B cell (primary cell): ENCODE data around the gene DHRS7B. TPM values are rescaled to one million over a fixed set of nuclear protein-coding genes. Genes with fewer than 3 reads are reported as not detected.

Experiments
- ATAC-seq: fragments of 200-7000 bp; cut with Tn5 transposase; one replicate; pipeline ENCODE4 v1.10.0; 2021; ENCODE audit warnings: low read depth, mild to moderate bottlenecking, moderate number of reproducible peaks, moderate library complexity
- CTCF ChIA-PET: fragments of 350-600 bp; sonication (Branson Sonifier 250); formaldehyde crosslinking; loops from one replicate; lab custom pipeline; 2021; ENCODE audit warnings: antibody characterized with exemption, inconsistent platforms; lab: Charles Lee
- POLR2A ChIA-PET: fragments of 350-600 bp; sonication (Branson Sonifier 250); formaldehyde crosslinking; loops from one replicate; lab custom pipeline; 2021; ENCODE audit warnings: antibody characterized with exemption; lab: Charles Lee
- DNase-seq: peaks from one replicate; pipeline ENCODE4 v3.0.0; 2013
- H2AFZ ChIP-seq: 2 replicates; pipeline ENCODE4 v1.6.1; 2012; ENCODE audit warnings: mild to moderate bottlenecking, low read depth, low read length; ENCODE audit not compliant: insufficient read depth, poor library complexity, severe bottlenecking
- H3K27ac ChIP-seq, 2 donors: 1 replicate in 1 of 2; 2 replicates in 1 of 2; pipeline ENCODE4 v1.5.1; 2012 to 2013; ENCODE audit warnings: low read length in 2 of 2, mild to moderate bottlenecking in 2 of 2, moderate library complexity in 1 of 2
- H3K27me3 ChIP-seq, 4 experiments: fragments of 200-600 bp in 1 of 4; sonication (generic) in 1 of 4; replicated peaks in 1 of 4; 1 replicate in 2 of 4; 2 replicates in 2 of 4; pipeline versions ENCODE4 v1.6.1 to v1.7.0; 2013 to 2016; ENCODE audit warnings: low read length in 3 of 4, mild to moderate bottlenecking in 2 of 4, mixed read lengths in 1 of 4, moderate library complexity in 1 of 4; ENCODE audit not compliant: insufficient read depth in 4 of 4, control insufficient read depth in 3 of 4; ENCODE audit errors: control extremely low read depth in 1 of 4
- H3K36me3 ChIP-seq, 2 experiments: replicated peaks in 1 of 2; 1 replicate in 1 of 2; 2 replicates in 1 of 2; pipeline versions ENCODE4 v1.6.1 to v1.7.1; 2013; ENCODE audit warnings: low read length in 1 of 2; ENCODE audit not compliant: insufficient read depth in 2 of 2, control insufficient read depth in 1 of 2; ENCODE audit errors: control extremely low read depth in 1 of 2, extremely low read depth in 1 of 2
- H3K4me1 ChIP-seq, 2 donors: fragments of 200-600 bp in 1 of 2; sonication (generic) in 1 of 2; 1 replicate in 1 of 2; 2 replicates in 1 of 2; pipeline versions ENCODE4 v1.5.1 to v1.6.1; 2013 to 2017; ENCODE audit warnings: low read length in 2 of 2; ENCODE audit not compliant: control insufficient read depth in 2 of 2, insufficient read depth in 2 of 2
- H3K4me2 ChIP-seq: replicated peaks from 2 replicates; pipeline ENCODE3; 2012; ENCODE audit warnings: mild to moderate bottlenecking, low read depth, low read length; ENCODE audit not compliant: poor library complexity, severe bottlenecking
- H3K4me3 ChIP-seq, 5 experiments: fragments of 200-600 bp in 1 of 5; sonication (generic) in 1 of 5; 1 replicate in 3 of 5; 2 replicates in 2 of 5; pipeline versions ENCODE4 v1.5.1 to v1.7.0; 2011 to 2016; ENCODE audit warnings: low read length in 4 of 5, mild to moderate bottlenecking in 4 of 5, low read depth in 2 of 5, control low read depth in 1 of 5, moderate library complexity in 1 of 5; ENCODE audit not compliant: insufficient read depth in 1 of 5; ENCODE audit errors: control extremely low read depth in 1 of 5, extremely low read depth in 1 of 5
- H3K79me2 ChIP-seq: fragments of 200-600 bp; sonication (generic); one replicate; pipeline ENCODE4 v1.6.0; 2016; ENCODE audit warnings: low read length; ENCODE audit not compliant: control insufficient read depth, insufficient read depth
- H3K9ac ChIP-seq: fragments of 200-600 bp; sonication (generic); 2 replicates; pipeline ENCODE4 v1.6.1; 2017; ENCODE audit warnings: mild to moderate bottlenecking, low read length, moderate library complexity
- H3K9me3 ChIP-seq, 3 donors: one replicate each; pipeline versions ENCODE4 v1.6.1 to v1.7.1; 2013; ENCODE audit warnings: low read length in 2 of 3; ENCODE audit not compliant: control insufficient read depth in 2 of 3, insufficient read depth in 1 of 3; ENCODE audit errors: control extremely low read depth in 1 of 3
- H4K20me1 ChIP-seq: 2 replicates; pipeline ENCODE4 v1.6.0; 2012; ENCODE audit warnings: mild to moderate bottlenecking, low read length; ENCODE audit not compliant: insufficient read depth, control insufficient read depth, poor library complexity, severe bottlenecking
- H3K27ac Mint-ChIP-seq: one replicate; pipeline ENCODE4 v1.8.0; 2021; ENCODE audit warnings: mixed read lengths
- H3K27me3 Mint-ChIP-seq: one replicate; pipeline ENCODE4 v1.8.0; 2021; ENCODE audit warnings: mixed read lengths
- H3K4me1 Mint-ChIP-seq: one replicate; pipeline ENCODE4 v1.8.0; 2021; ENCODE audit warnings: mixed read lengths
- H3K4me3 Mint-ChIP-seq: one replicate; pipeline ENCODE4 v1.8.0; 2021; ENCODE audit warnings: mixed read lengths
- H3K9me3 Mint-ChIP-seq: one replicate; pipeline ENCODE4 v1.8.0; 2022; ENCODE audit warnings: mixed read lengths; ENCODE audit not compliant: insufficient read depth
- CTCF ChIP-seq: fragments of 200-600 bp; IDR thresholded peaks from one replicate; pipeline ENCODE4 v1.8.0; 2022; ENCODE audit warnings: antibody characterized with exemption, mild to moderate bottlenecking
- EZH2 ChIP-seq: IDR thresholded peaks from 2 replicates; pipeline ENCODE4 v1.6.1; 2012; ENCODE audit warnings: borderline replicate concordance, low read depth, mild to moderate bottlenecking, moderate library complexity, low read length; ENCODE audit not compliant: insufficient read depth, poor library complexity, severe bottlenecking
- WGBS: methylation state at CpG from one replicate; pipeline ENCODE4 v1.1.5; 2013; ENCODE audit warnings: missing lambda C conversion rate; ENCODE audit not compliant: insufficient coverage; 5-methylcytosine and 5-hydroxymethylcytosine counted together
- intact Hi-C: fragments of 100-400 bp; cut with micrococcal nuclease; formaldehyde crosslinking; loops from one replicate; pipeline ENCODE4 v1.10.0; 2022
- polyA plus RNA-seq: library from polyadenylated mRNA; depleted of rRNA; stranded (reverse); fragments of >200 nt; gene quantifications from 2 replicates; pipeline ENCODE4 v1.2.3, GENCODE V29; 2012
- total RNA-seq, 2 donors: library from RNA; stranded (reverse); fragments of 120-200 nt in 1 of 2; gene quantifications; 1 replicate in 1 of 2; 2 replicates in 1 of 2; pipeline versions ENCODE4 v1.2.3 to v1.2.4, GENCODE V29; 2013 to 2022

DHRS7B gene
- total and polyA plus RNA-seq, 2 donors (not counting 1 experiment from before 2014, with no cell fraction given) = 8.2 to 13.4 TPM

GRCh38 chr17:21233581-21234347 is 107.0 kb downstream of the DHRS7B start:
- H3K27ac ChIP-seq = no peak overlapping the region
- CTCF ChIA-PET = interaction anchor here (0.6 kb wide), 1 partner anchor 13 kb away, joined by 3 read pairs; no protein-coding TSS in a partner anchor
- intact Hi-C loops = no loop called here
- H4K20me1 ChIP-seq = no peaks in the 10 kb centered on the region
- H3K4me2 ChIP-seq = no peak overlapping the region
- H3K4me3 ChIP-seq = no peak overlapping the region
- H3K27ac Mint-ChIP-seq = no peak overlapping the region
- ATAC-seq = no peak
- no peaks in the 10 kb centered on the region for H3K27me3 ChIP-seq
- no peaks in the 10 kb centered on the region for H3K27me3 Mint-ChIP-seq
- no peak overlapping the region for H3K4me3 Mint-ChIP-seq
- H3K4me1 ChIP-seq = no peaks in the 10 kb centered on the region
- H3K4me1 Mint-ChIP-seq = no peaks in the 10 kb centered on the region
- DNase-seq = no peak
- H3K9me3 Mint-ChIP-seq = peaks cover 5% of the 10 kb centered on the region
- H3K9ac ChIP-seq = no peak overlapping the region
- no peaks in the 10 kb centered on the region for H3K36me3 ChIP-seq
- no peak for TF ChIP-seq CTCF
- no peak for TF ChIP-seq EZH2
- no peaks in the 10 kb centered on the region for H3K79me2 ChIP-seq
- peaks cover 0 to 18% (median 4%) of the 10 kb centered on the region in 3 donors for H3K9me3 ChIP-seq
- POLR2A ChIA-PET = no interaction called here
- 87% methylated on average over 4 of the region's 7 CpGs for WGBS
- no peak overlapping the region for H2AFZ ChIP-seq

- Mint-ChIP-seq H3K4me1 (no peaks in the 10 kb centered on the region), H3K27me3 (no peaks in the 10 kb centered on the region), H3K27ac (no peak overlapping the region), H3K4me3 (no peak overlapping the region), H3K9me3 (peaks cover 5% of the 10 kb centered on the region)
- POLR2A ChIA-PET = no interaction called here
- Histone ChIP-seq H4K20me1 (no peaks in the 10 kb centered on the region), H3K27ac (no peak overlapping the region), H3K27me3 (no peaks in the 10 kb centered on the region), H2AFZ (no peak overlapping the region), H3K4me3 (no peak overlapping the region), H3K4me2 (no peak overlapping the region), H3K79me2 (no peaks in the 10 kb centered on the region), H3K9me3 (peaks cover 0 to 18% (median 4%) of the 10 kb centered on the region in 3 donors), H3K36me3 (no peaks in the 10 kb centered on the region), H3K9ac (no peak overlapping the region), H3K4me1 (no peaks in the 10 kb centered on the region)
- intact Hi-C loops = no loop called here
- CTCF ChIA-PET = no interaction called here
- ATAC-seq (no peak), DNase-seq (no peak)
- WGBS = 75% methylated on average over 1 of the region's 1 CpG
- TF ChIP-seq CTCF (no peak), EZH2 (no peak)
These were observed 109.2 kb downstream of the DHRS7B start for GRCh38 chr17:21235921-21236320.
